Osteocyte (in vitro differentiated cells): ENCODE measurements around the gene CBX3. TPM values are rescaled to one million over a fixed set of nuclear protein-coding genes. Genes with fewer than 3 reads are reported as not detected.
"Not testable (repeated sequence)": the region's sequence is repeated elsewhere in the genome, so short reads cannot be mapped to it uniquely, and the experiment has no call there.

ENCODE experiments used
- DNase-seq: peaks from one replicate; pipeline ENCODE4 v3.0.0; 2021; ENCODE audit warnings: mixed read lengths; ENCODE audit not compliant: unreplicated experiment; ENCODE audit errors: extremely low spot score
- H3K27ac Mint-ChIP-seq: one replicate; pipeline ENCODE4 v1.8.0; 2021; ENCODE audit warnings: mild to moderate bottlenecking, mixed read lengths; ENCODE audit not compliant: unreplicated experiment
- H3K27me3 Mint-ChIP-seq: one replicate; pipeline ENCODE4 v1.8.0; 2021; ENCODE audit warnings: mixed read lengths; ENCODE audit not compliant: unreplicated experiment
- H3K36me3 Mint-ChIP-seq: one replicate; pipeline ENCODE4 v1.8.0; 2021; ENCODE audit warnings: mixed read lengths; ENCODE audit not compliant: unreplicated experiment
- H3K4me1 Mint-ChIP-seq: one replicate; pipeline ENCODE4 v1.8.0; 2021; ENCODE audit warnings: mixed read lengths; ENCODE audit not compliant: unreplicated experiment
- H3K4me3 Mint-ChIP-seq: one replicate; pipeline ENCODE4 v1.8.0; 2021; ENCODE audit warnings: mild to moderate bottlenecking, moderate library complexity, mixed read lengths; ENCODE audit not compliant: unreplicated experiment
- H3K9me3 Mint-ChIP-seq: one replicate; pipeline ENCODE4 v1.8.0; 2021; ENCODE audit warnings: mixed read lengths; ENCODE audit not compliant: unreplicated experiment
- CTCF ChIP-seq: fragments of 200-600 bp; sonication (generic); IDR thresholded peaks from 2 replicates; pipeline ENCODE4 v1.5.0; 2021; ENCODE audit warnings: antibody characterized with exemption, mild to moderate bottlenecking, moderate library complexity
- total RNA-seq: library from RNA; stranded (reverse); gene quantifications from 2 replicates; pipeline ENCODE4 v1.2.1, GENCODE V29; 2021

CBX3 gene
- total RNA-seq, 1 donor from 2014 or later = 133 TPM

DNA sequence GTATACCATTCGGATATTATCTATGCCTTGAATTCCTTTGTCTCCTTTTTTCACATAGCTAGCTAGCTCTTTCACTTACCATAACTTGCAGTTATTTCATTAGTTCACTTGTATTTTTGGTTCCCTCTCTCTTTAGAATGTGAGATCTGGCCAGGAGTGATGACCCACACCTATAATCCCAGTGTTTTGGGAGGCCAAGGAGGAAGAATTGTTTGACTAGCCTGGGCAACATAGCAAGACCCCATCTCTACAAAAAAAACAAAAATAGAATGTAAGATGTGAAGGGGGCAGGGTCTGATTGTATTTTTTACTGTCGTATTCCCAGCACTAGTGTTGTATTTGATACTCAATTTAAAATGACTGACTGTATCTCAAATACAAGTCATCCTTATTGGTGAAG lies 29.9 kb upstream of the CBX3 start:
- peaks cover 3% of the 10 kb centered on the region for H3K9me3 Mint-ChIP-seq
- TF ChIP-seq CTCF = no peak
- H3K36me3 Mint-ChIP-seq = no peaks in the 10 kb centered on the region
- H3K4me3 Mint-ChIP-seq = no peak overlapping the region
- H3K27ac Mint-ChIP-seq = no peak overlapping the region
- no peak for DNase-seq
- peaks cover 9% of the 10 kb centered on the region for H3K27me3 Mint-ChIP-seq
- H3K4me1 Mint-ChIP-seq = no peaks in the 10 kb centered on the region

DNA sequence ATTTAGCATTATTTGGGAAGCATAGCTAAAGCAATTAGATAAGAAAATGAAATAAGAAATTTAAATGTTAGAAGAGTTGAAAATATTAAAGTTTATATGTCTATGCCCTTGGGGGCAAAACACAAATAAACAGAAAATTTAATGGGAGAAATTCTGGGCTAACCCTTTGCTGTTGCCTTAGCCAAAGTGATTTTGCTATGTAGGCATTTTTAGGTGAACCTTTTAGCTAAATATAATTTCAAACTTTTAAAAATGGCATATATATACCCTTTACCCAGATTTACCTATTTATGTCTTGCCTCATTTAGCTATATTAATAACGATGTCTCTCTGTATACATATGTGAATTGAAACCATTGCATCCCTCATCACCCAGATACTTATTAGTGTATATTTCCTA lies 29.5 kb upstream of the CBX3 start:
- no peak overlapping the region for H3K4me3 Mint-ChIP-seq
- no peak for TF ChIP-seq CTCF
- no peak overlapping the region for H3K27ac Mint-ChIP-seq
- no peaks in the 10 kb centered on the region for H3K36me3 Mint-ChIP-seq
- DNase-seq = no peak
- peaks cover 3% of the 10 kb centered on the region for H3K9me3 Mint-ChIP-seq
- H3K4me1 Mint-ChIP-seq = no peaks in the 10 kb centered on the region
- peaks cover 9% of the 10 kb centered on the region for H3K27me3 Mint-ChIP-seq

DNA sequence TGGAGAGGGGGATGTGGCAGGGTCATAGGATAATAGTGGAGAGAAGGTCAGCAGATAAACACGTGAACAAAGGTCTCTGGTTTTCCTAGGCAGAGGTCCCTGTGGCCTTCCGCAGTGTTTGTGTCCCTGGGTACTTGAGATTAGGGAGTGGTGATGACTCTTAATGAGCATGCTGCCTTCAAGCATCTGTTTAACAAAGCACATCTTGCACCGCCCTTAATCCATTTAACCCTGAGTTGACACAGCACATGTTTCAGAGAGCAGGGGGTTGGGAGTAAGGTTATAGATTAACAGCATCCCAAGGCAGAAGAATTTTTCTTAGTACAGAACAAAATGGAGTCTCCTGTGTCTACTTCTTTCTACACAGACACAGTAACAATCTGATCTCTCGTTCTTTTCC lies 25.6 kb upstream of the CBX3 start:
- not testable (repeated sequence) for H3K4me1 Mint-ChIP-seq, H3K27ac Mint-ChIP-seq, H3K36me3 Mint-ChIP-seq, H3K9me3 Mint-ChIP-seq, H3K27me3 Mint-ChIP-seq, DNase-seq, H3K4me3 Mint-ChIP-seq

- not testable (repeated sequence) for H3K27me3 Mint-ChIP-seq, H3K36me3 Mint-ChIP-seq, DNase-seq, H3K4me1 Mint-ChIP-seq, H3K9me3 Mint-ChIP-seq, H3K4me3 Mint-ChIP-seq, H3K27ac Mint-ChIP-seq
Observed at GRCh38 chr7:26176696-26177095, 24.8 kb upstream of the CBX3 start.

- H3K9me3 Mint-ChIP-seq, H3K36me3 Mint-ChIP-seq, DNase-seq, H3K4me3 Mint-ChIP-seq, H3K4me1 Mint-ChIP-seq, H3K27ac Mint-ChIP-seq, H3K27me3 Mint-ChIP-seq: not testable (repeated sequence)
Observed at GRCh38 chr7:26177269-26177668, 24.3 kb upstream of the CBX3 start.

DNA sequence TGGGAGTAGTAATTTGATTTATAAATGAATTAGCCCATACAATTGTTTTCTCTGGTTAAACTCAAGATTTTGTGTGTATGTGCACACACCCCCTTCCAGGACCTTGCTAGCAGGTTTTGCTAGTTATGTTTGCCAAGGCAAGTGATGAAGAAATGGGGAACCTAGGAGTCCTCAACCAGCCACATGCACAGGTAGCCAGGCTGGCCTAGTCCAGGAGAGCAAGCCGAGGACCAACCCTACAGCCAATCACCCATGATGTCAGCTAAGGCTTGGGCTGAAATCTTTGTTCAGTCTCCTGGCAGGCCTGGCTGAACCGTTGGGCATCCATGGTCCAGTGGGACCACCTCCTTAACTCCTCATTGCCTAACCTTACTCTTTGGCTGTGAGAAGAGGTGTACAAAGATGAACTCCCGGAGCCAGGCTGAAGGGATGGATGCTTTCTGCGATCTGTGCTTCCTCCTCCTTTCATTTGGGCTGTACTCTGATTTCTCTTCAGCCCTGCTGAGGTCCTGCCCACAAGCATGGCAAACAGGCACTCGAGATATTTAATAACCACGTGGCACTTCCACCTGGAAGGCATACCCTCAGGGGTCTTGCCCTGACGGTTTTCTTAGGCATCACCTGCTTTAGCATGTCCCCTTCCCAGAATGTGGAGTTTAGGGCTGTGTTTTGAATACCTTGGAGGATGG lies 23.1 kb upstream of the CBX3 start:
- H3K4me3 Mint-ChIP-seq = no peak overlapping the region
- no peak overlapping the region for H3K27ac Mint-ChIP-seq
- no peaks in the 10 kb centered on the region for H3K9me3 Mint-ChIP-seq
- peaks cover 9% of the 10 kb centered on the region for H3K27me3 Mint-ChIP-seq
- peaks cover 3% of the 10 kb centered on the region for H3K4me1 Mint-ChIP-seq
- DNase-seq = no peak
- no peaks in the 10 kb centered on the region for H3K36me3 Mint-ChIP-seq
- TF ChIP-seq CTCF = no peak

DNA sequence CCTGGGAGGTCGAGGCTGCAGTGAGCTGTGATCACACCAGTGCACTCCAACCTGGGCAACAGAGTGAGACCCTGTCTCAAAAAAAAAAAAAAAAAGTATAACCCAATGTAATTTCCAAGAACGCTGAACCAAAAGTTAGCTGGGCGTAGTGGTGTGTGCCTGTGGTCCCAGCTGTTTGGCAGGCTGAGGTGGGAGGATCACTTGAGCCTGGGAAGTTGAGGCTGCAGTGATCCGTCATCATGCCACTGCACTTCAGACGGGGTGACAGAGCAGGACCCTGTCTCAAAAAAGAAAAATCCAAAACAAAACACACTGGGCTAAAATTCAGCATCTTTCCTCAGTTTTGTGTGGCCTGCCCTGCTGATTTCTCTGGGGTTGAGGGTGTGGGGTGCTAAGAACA lies 22.1 kb upstream of the CBX3 start:
- Mint-ChIP-seq H3K4me3 (no peak overlapping the region), H3K27me3 (no peaks in the 10 kb centered on the region), H3K4me1 (peaks cover 6% of the 10 kb centered on the region), H3K27ac (no peak overlapping the region), H3K36me3 (no peaks in the 10 kb centered on the region), H3K9me3 (no peaks in the 10 kb centered on the region)
- no peak for DNase-seq
- no peak for TF ChIP-seq CTCF
